GM12872 (cell line): Measurements from ENCODE around the gene TGFB3.
A peak's percentile ranks its signal among the peaks of the same experiment; 100 is the strongest.

Experiments used
- TF ChIP-seq, protein P1 (sequence below): IDR thresholded peaks from 3 replicates; pipeline ENCODE4 v1.5.1; 2011; ENCODE audit warnings: low read depth, mild to moderate bottlenecking, low read length, moderate library complexity; ENCODE audit not compliant: insufficient read depth

Gene TGFB3

GRCh38 chr14:75986439-75986765 lies 4.6 kb upstream of the TGFB3 start:
- TF ChIP-seq, protein P1, sequence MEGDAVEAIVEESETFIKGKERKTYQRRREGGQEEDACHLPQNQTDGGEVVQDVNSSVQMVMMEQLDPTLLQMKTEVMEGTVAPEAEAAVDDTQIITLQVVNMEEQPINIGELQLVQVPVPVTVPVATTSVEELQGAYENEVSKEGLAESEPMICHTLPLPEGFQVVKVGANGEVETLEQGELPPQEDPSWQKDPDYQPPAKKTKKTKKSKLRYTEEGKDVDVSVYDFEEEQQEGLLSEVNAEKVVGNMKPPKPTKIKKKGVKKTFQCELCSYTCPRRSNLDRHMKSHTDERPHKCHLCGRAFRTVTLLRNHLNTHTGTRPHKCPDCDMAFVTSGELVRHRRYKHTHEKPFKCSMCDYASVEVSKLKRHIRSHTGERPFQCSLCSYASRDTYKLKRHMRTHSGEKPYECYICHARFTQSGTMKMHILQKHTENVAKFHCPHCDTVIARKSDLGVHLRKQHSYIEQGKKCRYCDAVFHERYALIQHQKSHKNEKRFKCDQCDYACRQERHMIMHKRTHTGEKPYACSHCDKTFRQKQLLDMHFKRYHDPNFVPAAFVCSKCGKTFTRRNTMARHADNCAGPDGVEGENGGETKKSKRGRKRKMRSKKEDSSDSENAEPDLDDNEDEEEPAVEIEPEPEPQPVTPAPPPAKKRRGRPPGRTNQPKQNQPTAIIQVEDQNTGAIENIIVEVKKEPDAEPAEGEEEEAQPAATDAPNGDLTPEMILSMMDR: no peak

- TF ChIP-seq, protein P1: no peak
Measured at GRCh38 chr14:75985618-75986438, 4.0 kb upstream of the TGFB3 start, which contains the start of gene IFT43. Gene IFT43 (plus strand): TSS chr14:75985763. CDS start chr14:75985787, 24 bp downstream.

- TF ChIP-seq, protein P1: no peak
Measured at GRCh38 chr14:75984674-75985073, 2.9 kb upstream of the TGFB3 start.

GRCh38 chr14:75983019-75983358 lies 1.2 kb upstream of the TGFB3 start:
- TF ChIP-seq, protein P1: no peak

DNA sequence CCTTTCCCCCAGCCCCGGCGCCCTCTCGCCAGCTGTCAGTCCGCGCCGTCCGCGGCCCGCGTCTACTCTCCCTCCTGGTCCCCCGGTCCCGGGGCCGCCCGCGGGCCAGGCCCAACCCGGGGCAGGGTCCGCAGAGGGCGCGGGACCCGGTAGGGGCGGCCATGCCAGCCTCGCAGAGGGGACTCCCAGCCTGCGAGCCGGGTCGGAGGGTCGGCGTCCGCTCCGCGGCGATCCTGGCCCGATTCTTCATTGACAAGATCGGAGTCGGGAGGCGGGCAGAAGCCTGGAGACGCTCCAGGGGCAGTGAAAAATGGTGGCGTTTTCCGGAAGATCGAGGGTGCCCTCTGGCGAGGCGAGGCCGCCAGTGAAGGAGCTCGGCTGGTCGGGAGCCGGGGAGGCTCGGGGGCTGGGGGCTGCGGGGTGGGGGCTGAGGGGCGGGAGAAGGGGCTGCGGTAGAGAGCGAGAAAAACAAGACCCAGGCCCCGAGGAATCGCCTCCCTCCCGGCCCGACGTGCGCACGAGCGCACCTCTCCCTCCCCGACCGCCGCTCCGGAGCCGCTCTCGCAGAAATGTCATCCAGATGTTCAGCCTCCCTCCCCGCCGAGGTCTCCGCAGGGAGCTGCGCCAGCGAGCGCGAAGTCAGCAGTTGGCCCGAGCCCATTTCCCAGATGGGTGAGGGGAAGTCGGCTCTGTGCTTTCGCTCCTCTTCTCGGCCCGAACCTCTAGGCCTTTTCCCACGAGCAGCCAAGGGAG lies 647 bp upstream of the TGFB3 start:
- TF ChIP-seq, protein P1: peak; percentile 72

GRCh38 chr14:75980856-75981255 lies 939 bp downstream of the TGFB3 start:
- TF ChIP-seq, protein P1: no peak

- TF ChIP-seq, protein P1: no peak
Measured at GRCh38 chr14:75979648-75980565, 1.9 kb downstream of the TGFB3 start.
